Vagina (tissue), 2 donors: ENCODE measurements around the gene LRCH2. TPM values are rescaled to one million over a fixed set of nuclear protein-coding genes. Genes with fewer than 3 reads are reported as not detected.

Experiments
- DNase-seq, 2 donors: peaks; one replicate each; pipeline ENCODE4 v3.0.0-alpha.2; 2017; ENCODE audit errors: extremely low spot score in 2 of 2
- H3K27ac ChIP-seq: fragments of 200-600 bp; sonication (generic); one replicate; pipeline ENCODE4 v1.5.1; 2019
- H3K27me3 ChIP-seq: fragments of 200-600 bp; sonication (generic); one replicate; pipeline ENCODE4 v1.5.1; 2019
- H3K36me3 ChIP-seq, 2 donors: fragments of 200-600 bp; sonication (generic); one replicate each; pipeline ENCODE4 v1.5.1; 2017 to 2019
- H3K4me1 ChIP-seq: fragments of 200-600 bp; sonication (generic); one replicate; pipeline ENCODE4 v1.5.1; 2019
- H3K4me3 ChIP-seq, 2 donors: fragments of 200-600 bp; sonication (generic); 1 replicate in 1 of 2; 2 replicates in 1 of 2; pipeline ENCODE4 v1.5.1; 2016 to 2019
- H3K9me3 ChIP-seq: fragments of 200-600 bp; sonication (generic); one replicate; pipeline ENCODE4 v1.5.1; 2019
- CTCF ChIP-seq, 3 experiments: fragments of 450-650 bp in 2 of 3; fragments of 200-600 bp in 1 of 3; sonication (generic) in 1 of 3; IDR thresholded peaks; one replicate each; pipeline ENCODE4 v1.5.1; 2017 to 2019; ENCODE audit warnings: antibody characterized with exemption in 3 of 3, mild to moderate bottlenecking in 2 of 3, moderate library complexity in 2 of 3
- POLR2A ChIP-seq, 2 donors: fragments of 450-650 bp; IDR thresholded peaks; one replicate each; pipeline ENCODE4 v1.6.1; 2017; ENCODE audit warnings: antibody characterized with exemption in 2 of 2, mild to moderate bottlenecking in 2 of 2, moderate library complexity in 2 of 2
- POLR2AphosphoS5 ChIP-seq, 2 donors: sonication (generic); formaldehyde crosslinking; IDR thresholded peaks; one replicate each; pipeline ENCODE4 v1.9.0; 2017; ENCODE audit warnings: antibody characterized with exemption in 2 of 2, mild to moderate bottlenecking in 2 of 2, low read depth in 1 of 2; ENCODE audit not compliant: insufficient read depth in 1 of 2
- intact Hi-C: fragments of 100-400 bp; cut with DNase I; formaldehyde crosslinking; loops from one replicate; pipeline ENCODE4 v1.15.1; 2023
- total RNA-seq: library from RNA; depleted of rRNA; stranded (reverse); fragments of >200 nt; gene quantifications from one replicate; pipeline ENCODE4 v1.2.3, GENCODE V29; 2016

The LRCH2 gene
- total RNA-seq, 1 donor from 2014 or later, result 10.1 TPM

- Histone ChIP-seq H3K27me3 (no peaks in the 10 kb centered on the region), H3K27ac (no peak overlapping the region), H3K9me3 (no peaks in the 10 kb centered on the region), H3K36me3 (no peaks in the 10 kb centered on the region), H3K4me1 (no peaks in the 10 kb centered on the region), H3K4me3 (no peak overlapping the region)
- intact Hi-C loops, result no loop called here
- no peak for DNase-seq
- TF ChIP-seq POLR2AphosphoS5 (IDR thresholded peaks at IDR 0.05; ENCODE audit: insufficient read depth in 1 of 2, low read depth in 1 of 2), result no peak
- no peak for TF ChIP-seq CTCF (IDR thresholded peaks at IDR 0.05)
- TF ChIP-seq POLR2A (IDR thresholded peaks at IDR 0.05), result no peak
These were observed 55.4 kb downstream of the LRCH2 start for GRCh38 chrX:115178473-115178872.

DNA sequence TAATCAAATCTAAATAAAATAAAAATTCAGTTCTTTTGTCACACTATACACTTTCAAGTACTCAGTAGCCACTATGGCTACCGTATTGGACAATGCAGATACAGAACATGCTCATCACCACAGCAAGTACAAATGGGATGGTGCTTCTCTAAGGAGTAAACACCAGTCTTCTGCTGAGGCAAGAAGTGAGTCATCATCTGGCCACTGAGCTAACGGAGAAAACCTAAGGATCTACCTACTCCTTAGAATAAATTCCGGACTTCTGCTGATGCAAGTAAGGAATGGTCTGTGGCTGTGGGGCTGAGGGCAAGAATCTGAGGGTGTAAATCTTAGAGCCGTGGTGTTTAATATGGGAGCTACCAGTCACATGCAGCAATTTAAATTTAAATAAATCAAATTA is 56.0 kb downstream of the LRCH2 start:
- DNase-seq, result no peak
- Histone ChIP-seq H3K27ac (no peak overlapping the region), H3K4me3 (no peak overlapping the region), H3K4me1 (no peaks in the 10 kb centered on the region), H3K36me3 (no peaks in the 10 kb centered on the region), H3K27me3 (no peaks in the 10 kb centered on the region), H3K9me3 (no peaks in the 10 kb centered on the region)
- TF ChIP-seq POLR2A (IDR thresholded peaks at IDR 0.05) (no peak), CTCF (IDR thresholded peaks at IDR 0.05) (no peak), POLR2AphosphoS5 (IDR thresholded peaks at IDR 0.05; ENCODE audit: insufficient read depth in 1 of 2, low read depth in 1 of 2) (no peak)
- intact Hi-C loops, result no loop called here

DNA sequence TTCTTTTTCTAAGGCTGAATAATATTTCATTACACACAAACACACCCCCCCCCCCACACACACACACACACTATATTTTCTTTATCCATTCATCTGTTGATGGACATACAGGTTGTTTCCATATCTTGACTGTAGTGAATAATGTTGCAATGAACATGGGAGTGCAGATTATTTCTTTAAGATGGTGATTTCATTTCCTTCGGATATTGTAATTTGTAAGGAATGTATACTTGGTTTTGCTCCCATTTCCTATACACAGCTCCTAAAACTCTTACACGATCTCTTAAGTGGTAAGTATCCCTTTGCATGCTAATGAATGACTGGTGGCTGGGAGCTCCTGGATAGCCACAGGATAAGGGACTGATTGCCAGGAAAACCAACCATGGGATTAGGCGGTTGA is 59.3 kb downstream of the LRCH2 start:
- no peak for DNase-seq
- Histone ChIP-seq H3K4me3 (no peak overlapping the region), H3K4me1 (no peaks in the 10 kb centered on the region), H3K27ac (no peak overlapping the region), H3K36me3 (no peaks in the 10 kb centered on the region), H3K9me3 (no peaks in the 10 kb centered on the region), H3K27me3 (no peaks in the 10 kb centered on the region)
- TF ChIP-seq POLR2AphosphoS5 (IDR thresholded peaks at IDR 0.05; ENCODE audit: insufficient read depth in 1 of 2, low read depth in 1 of 2) (no peak), CTCF (IDR thresholded peaks at IDR 0.05) (no peak), POLR2A (IDR thresholded peaks at IDR 0.05) (no peak)
- intact Hi-C loops, result no loop called here

DNA sequence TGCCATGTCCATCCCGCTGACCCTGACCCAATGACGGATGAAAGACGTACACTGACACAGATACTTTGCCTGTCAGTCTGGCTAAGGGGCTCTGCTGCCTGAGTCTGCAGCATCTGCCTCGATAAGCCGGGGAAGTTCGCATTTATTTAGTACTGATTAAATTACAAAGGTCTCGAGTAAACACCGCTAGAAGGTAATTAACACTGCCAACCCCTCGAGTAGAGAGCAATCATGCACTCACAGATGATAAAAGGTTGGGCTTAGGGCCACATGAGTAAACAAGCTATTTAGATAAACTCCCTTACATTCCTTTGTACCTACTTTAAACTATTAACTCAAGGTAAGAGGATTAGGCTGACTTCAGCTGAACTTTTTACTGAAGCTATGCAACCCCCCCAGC is 60.7 kb downstream of the LRCH2 start:
- intact Hi-C loops, result no loop called here
- H3K4me3 ChIP-seq, result no peak overlapping the region

GRCh38 chrX:115147220-115147619 is 86.7 kb downstream of the LRCH2 start:
- H3K36me3 ChIP-seq, result no peaks in the 10 kb centered on the region
- H3K9me3 ChIP-seq, result no peaks in the 10 kb centered on the region
- H3K4me1 ChIP-seq, result no peaks in the 10 kb centered on the region
- intact Hi-C loops, result no loop called here
- no peak overlapping the region for H3K27ac ChIP-seq
- no peak for DNase-seq
- H3K27me3 ChIP-seq, result no peaks in the 10 kb centered on the region
- H3K4me3 ChIP-seq, result no peak overlapping the region
- no peak for TF ChIP-seq POLR2A (IDR thresholded peaks at IDR 0.05)
- TF ChIP-seq CTCF (IDR thresholded peaks at IDR 0.05), result peak in 2 of 3 experiments; percentile 13 to 20

More for the DNA sequence above, 60.7 kb downstream of the LRCH2 start:
- H3K27me3 ChIP-seq, result no peaks in the 10 kb centered on the region
- no peak for DNase-seq
- H3K9me3 ChIP-seq, result no peaks in the 10 kb centered on the region
- no peaks in the 10 kb centered on the region for H3K4me1 ChIP-seq
- TF ChIP-seq POLR2AphosphoS5 (IDR thresholded peaks at IDR 0.05; ENCODE audit: insufficient read depth in 1 of 2, low read depth in 1 of 2), result no peak
- no peak for TF ChIP-seq CTCF (IDR thresholded peaks at IDR 0.05)
- TF ChIP-seq POLR2A (IDR thresholded peaks at IDR 0.05), result no peak
- no peaks in the 10 kb centered on the region for H3K36me3 ChIP-seq
- no peak overlapping the region for H3K27ac ChIP-seq
